NCI-H2081 (cell line): ENCODE results near the gene NAV3.

Experiments used
- DNase-seq, 2 experiments: peaks; one replicate each; lab custom pipeline; 2025; lab: John Stamatoyannopoulos, UW

NAV3 gene

GRCh38 chr12:77983859-77984258, 153.2 kb downstream of the NAV3 start:
- no peak for DNase-seq

- no peak for DNase-seq
Measured at GRCh38 chr12:77992760-77993159, 162.1 kb downstream of the NAV3 start.

GRCh38 chr12:77993658-77994057, 163.0 kb downstream of the NAV3 start:
- no peak for DNase-seq

GRCh38 chr12:77995436-77996167, 164.9 kb downstream of the NAV3 start:
- no peak for DNase-seq

- no peak for DNase-seq
Measured at GRCh38 chr12:77996670-77997069, 166.0 kb downstream of the NAV3 start.

- DNase-seq, result no peak
Measured at GRCh38 chr12:77998236-77998786, 167.6 kb downstream of the NAV3 start.

- DNase-seq, result no peak
Measured at GRCh38 chr12:77999074-77999715, 168.5 kb downstream of the NAV3 start.

- peak; percentile 4 to 55 for DNase-seq
Measured at GRCh38 chr12:78002878-78003277, 172.2 kb downstream of the NAV3 start.

GRCh38 chr12:78004249-78005093, 173.8 kb downstream of the NAV3 start:
- DNase-seq, result no peak

- no peak for DNase-seq
Measured at GRCh38 chr12:78005094-78005492, 174.4 kb downstream of the NAV3 start.

- DNase-seq, result no peak
Measured at GRCh38 chr12:78007173-78007572, 176.5 kb downstream of the NAV3 start.

GRCh38 chr12:78009031-78009430, 178.3 kb downstream of the NAV3 start:
- no peak for DNase-seq

- DNase-seq, result no peak
Measured at GRCh38 chr12:78018171-78018910, 187.6 kb downstream of the NAV3 start.

GRCh38 chr12:78018939-78019338, 188.2 kb downstream of the NAV3 start:
- DNase-seq, result no peak

- no peak for DNase-seq
Measured at GRCh38 chr12:78028426-78028825, 197.7 kb downstream of the NAV3 start.

GRCh38 chr12:78034025-78034424, 203.3 kb downstream of the NAV3 start:
- no peak for DNase-seq

- DNase-seq, result peak; percentile 25 to 59
Measured at GRCh38 chr12:78035901-78036606, 205.4 kb downstream of the NAV3 start.

GRCh38 chr12:78036874-78037273, 206.2 kb downstream of the NAV3 start:
- DNase-seq, result no peak

GRCh38 chr12:78037707-78038106, 207.0 kb downstream of the NAV3 start:
- no peak for DNase-seq

GRCh38 chr12:78038541-78038940, 207.8 kb downstream of the NAV3 start:
- no peak for DNase-seq

- no peak for DNase-seq
Measured at GRCh38 chr12:78038986-78039385, 208.3 kb downstream of the NAV3 start.
